Neuronal stem cell (in vitro differentiated cells): Measurements from ENCODE around the gene BRK1. TPM values are rescaled to one million over a fixed set of nuclear protein-coding genes. Genes with fewer than 3 reads are reported as not detected.
"Not testable (repeated sequence)": the region's sequence is repeated elsewhere in the genome, so short reads cannot be mapped to it uniquely, and the experiment has no call there.

Experiments
- DNase-seq: peaks from one replicate; pipeline ENCODE4 v3.0.0-alpha.2; 2013; ENCODE audit warnings: low spot score
- H2AFZ ChIP-seq: one replicate; pipeline ENCODE4 v1.6.1; 2013; ENCODE audit warnings: mild to moderate bottlenecking, low read length, inconsistent platforms
- H2AK5ac ChIP-seq: 2 replicates; pipeline ENCODE4 v1.6.1; 2013; ENCODE audit warnings: low read depth, mild to moderate bottlenecking, inconsistent platforms, low read length, moderate library complexity, mixed read lengths
- H2BK120ac ChIP-seq: 2 replicates; pipeline ENCODE4 v1.6.1; 2013; ENCODE audit warnings: low read depth, mild to moderate bottlenecking, inconsistent platforms, low read length, moderate library complexity, mixed read lengths
- H2BK12ac ChIP-seq: one replicate; pipeline ENCODE4 v1.6.1; 2013; ENCODE audit warnings: low read length, inconsistent platforms
- H2BK15ac ChIP-seq: 2 replicates; pipeline ENCODE4 v1.6.1; 2013; ENCODE audit warnings: mild to moderate bottlenecking, low read length, inconsistent platforms, mixed read lengths
- H2BK5ac ChIP-seq: one replicate; pipeline ENCODE4 v1.6.1; 2013; ENCODE audit warnings: inconsistent platforms, mild to moderate bottlenecking, low read length, moderate library complexity
- H3K14ac ChIP-seq: one replicate; pipeline ENCODE4 v1.6.1; 2013; ENCODE audit warnings: low read length, inconsistent platforms
- H3K18ac ChIP-seq: 2 replicates; pipeline ENCODE4 v1.6.1; 2013; ENCODE audit warnings: low read length, inconsistent platforms
- H3K23ac ChIP-seq: 2 replicates; pipeline ENCODE4 v1.6.1; 2013; ENCODE audit warnings: low read depth, mild to moderate bottlenecking, mixed read lengths, low read length, inconsistent platforms; ENCODE audit not compliant: poor library complexity
- H3K27ac ChIP-seq: replicated peaks from 3 replicates; pipeline ENCODE4 v1.5.1; 2013; ENCODE audit warnings: low read length, inconsistent platforms
- H3K27me3 ChIP-seq, 3 experiments: 2 replicates each; pipeline ENCODE4 v1.6.1; 2013; ENCODE audit warnings: low read length in 3 of 3, mild to moderate bottlenecking in 2 of 3, inconsistent platforms in 1 of 3, low read depth in 1 of 3, mixed read lengths in 1 of 3, moderate library complexity in 1 of 3; ENCODE audit not compliant: control insufficient read depth in 3 of 3, insufficient read depth in 3 of 3
- H3K36me3 ChIP-seq, 2 donors: replicated peaks in 1 of 2; 2 replicates each; pipeline ENCODE4 v1.6.1; 2013; ENCODE audit warnings: low read length in 2 of 2; ENCODE audit not compliant: control insufficient read depth in 2 of 2, insufficient read depth in 2 of 2
- H3K4ac ChIP-seq: 2 replicates; pipeline ENCODE4 v1.6.1; 2013; ENCODE audit warnings: inconsistent platforms, mild to moderate bottlenecking, low read length, moderate library complexity
- H3K4me1 ChIP-seq, 2 donors: 1 replicate in 1 of 2; 2 replicates in 1 of 2; pipeline ENCODE4 v1.6.1; 2013; ENCODE audit warnings: low read length in 2 of 2, low read depth in 1 of 2; ENCODE audit not compliant: control insufficient read depth in 2 of 2, insufficient read depth in 1 of 2
- H3K4me2 ChIP-seq: one replicate; pipeline ENCODE4 v1.6.1; 2013; ENCODE audit warnings: mild to moderate bottlenecking, low read length, inconsistent platforms; ENCODE audit not compliant: insufficient read depth, poor library complexity, severe bottlenecking
- H3K4me3 ChIP-seq, 2 donors: 2 replicates each; pipeline ENCODE4 v1.5.1; 2013; ENCODE audit warnings: low read length in 2 of 2, mild to moderate bottlenecking in 2 of 2, inconsistent platforms in 1 of 2, moderate library complexity in 1 of 2
- H3K79me1 ChIP-seq: one replicate; pipeline ENCODE4 v1.6.1; 2013; ENCODE audit warnings: low read depth, mild to moderate bottlenecking, inconsistent platforms, low read length, moderate library complexity
- H3K9ac ChIP-seq: one replicate; pipeline ENCODE4 v1.6.1; 2013; ENCODE audit warnings: mild to moderate bottlenecking, low read depth, low read length, inconsistent platforms; ENCODE audit not compliant: poor library complexity
- H3K9me3 ChIP-seq, 2 donors: replicated peaks in 1 of 2; 2 replicates each; pipeline versions ENCODE3 to v1.6.1; 2013; ENCODE audit warnings: low read length in 2 of 2, mild to moderate bottlenecking in 2 of 2, inconsistent platforms in 1 of 2, low read depth in 1 of 2, mixed read lengths in 1 of 2, moderate library complexity in 1 of 2; ENCODE audit not compliant: control insufficient read depth in 2 of 2, insufficient read depth in 1 of 2
- H4K8ac ChIP-seq: one replicate; pipeline ENCODE4 v1.6.1; 2013; ENCODE audit warnings: low read depth, mild to moderate bottlenecking, inconsistent platforms, low read length, moderate library complexity
- H4K91ac ChIP-seq: one replicate; pipeline ENCODE4 v1.6.1; 2013; ENCODE audit warnings: low read length, low read depth, mild to moderate bottlenecking, inconsistent platforms; ENCODE audit not compliant: poor library complexity
- WGBS, 2 donors: extraction: QIAGEN DNeasy Blood & Tissue Kit; methylation state at CpG; one replicate each; pipeline ENCODE4 v1.1.7; 2013; ENCODE audit warnings: missing lambda C conversion rate in 2 of 2, mixed read lengths in 1 of 2; ENCODE audit not compliant: insufficient read length in 2 of 2, insufficient replicate concordance in 1 of 2; ENCODE audit errors: extremely low coverage in 2 of 2; 5-methylcytosine and 5-hydroxymethylcytosine counted together
- polyA plus RNA-seq, 2 experiments: library from polyadenylated mRNA; stranded (reverse); fragments of 200-250 nt; gene quantifications; one replicate each; pipeline ENCODE4 v1.2.3, GENCODE V29; 2013

BRK1 gene
- 144 TPM for polyA plus RNA-seq (2013, experiment 1 of 2)
- polyA plus RNA-seq (2013, experiment 2 of 2), result 140 TPM

DNA sequence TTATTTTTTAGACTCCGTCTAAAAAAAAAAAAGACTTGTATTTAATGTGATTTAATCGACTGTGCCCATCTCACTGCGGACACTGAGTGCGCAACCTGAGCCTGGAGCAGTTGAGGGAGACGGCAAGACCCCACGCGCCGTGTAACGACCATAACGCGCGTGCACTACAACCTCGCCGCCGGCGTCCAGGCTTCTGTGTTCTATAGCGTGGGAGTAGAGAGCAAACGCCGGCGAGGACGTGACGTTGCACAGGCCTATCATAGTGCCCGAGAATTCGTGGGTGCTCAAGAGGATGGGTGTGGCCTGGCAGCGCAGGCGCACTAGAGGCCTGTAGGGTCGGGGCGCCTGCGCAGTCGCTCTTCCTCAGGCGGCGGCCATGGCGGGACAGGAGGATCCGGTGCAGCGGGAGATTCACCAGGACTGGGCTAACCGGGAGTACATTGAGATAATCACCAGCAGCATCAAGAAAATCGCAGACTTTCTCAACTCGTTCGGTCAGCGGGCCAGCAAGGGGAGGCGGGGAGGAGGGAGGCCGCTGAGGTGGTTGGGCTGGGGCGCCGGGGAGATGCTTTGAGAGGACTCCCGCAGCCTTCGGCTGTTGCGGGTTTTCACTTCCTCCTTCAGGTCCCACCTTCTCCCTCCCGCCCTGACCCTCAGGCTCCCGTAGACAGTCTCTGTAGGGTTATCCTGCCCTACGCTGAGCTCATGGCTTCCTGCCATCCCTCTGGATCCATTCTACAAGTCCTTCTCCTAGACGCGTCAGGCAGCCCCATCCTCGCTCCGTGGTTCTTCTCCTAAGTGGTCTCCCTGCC, at the start of gene BRK1:
Gene BRK1, plus strand, starts transcription at position 350 of the 812 bp plus-strand sequence. Its CDS starts 27 bp downstream, at position 377.
- peak; percentile 91 for DNase-seq
- H3K23ac ChIP-seq, result peak within 1 kb of the TSS; percentile 94
- H3K27me3 ChIP-seq, result no peaks in the 10 kb centered on the region
- WGBS, 2 donors, result no CpG with 5 or more reads among the region's 54 CpGs
- peak within 1 kb of the TSS; percentile 89 for H3K18ac ChIP-seq
- H4K91ac ChIP-seq, result peak within 1 kb of the TSS; percentile 22
- H2BK15ac ChIP-seq, result no peak within 1 kb of the TSS
- H2AFZ ChIP-seq, result peak within 1 kb of the TSS; percentile 88
- H3K9me3 ChIP-seq, result no peaks in the 10 kb centered on the region
- peak within 1 kb of the TSS; percentile 82 for H2BK120ac ChIP-seq
- H3K14ac ChIP-seq, result peak within 1 kb of the TSS; percentile 47
- H3K4me1 ChIP-seq, result peaks cover 3 to 5% of the 10 kb centered on the region in 2 donors
- peak within 1 kb of the TSS; percentile 73 to 90 for H3K4me3 ChIP-seq
- H3K4ac ChIP-seq, result no peak within 1 kb of the TSS
- peak within 1 kb of the TSS; percentile 86 for H3K4me2 ChIP-seq
- no peak within 1 kb of the TSS for H3K27ac ChIP-seq
- peak within 1 kb of the TSS; percentile 30 for H2BK5ac ChIP-seq
- peak within 1 kb of the TSS; percentile 90 for H3K9ac ChIP-seq
- H3K79me1 ChIP-seq, result peaks cover 12% of the 10 kb centered on the region
- H2BK12ac ChIP-seq, result peak within 1 kb of the TSS; percentile 12
- no peak within 1 kb of the TSS for H2AK5ac ChIP-seq
- peaks cover 0 to 29% of the 10 kb centered on the region in 2 donors for H3K36me3 ChIP-seq
- peak within 1 kb of the TSS; percentile 23 for H4K8ac ChIP-seq

DNA sequence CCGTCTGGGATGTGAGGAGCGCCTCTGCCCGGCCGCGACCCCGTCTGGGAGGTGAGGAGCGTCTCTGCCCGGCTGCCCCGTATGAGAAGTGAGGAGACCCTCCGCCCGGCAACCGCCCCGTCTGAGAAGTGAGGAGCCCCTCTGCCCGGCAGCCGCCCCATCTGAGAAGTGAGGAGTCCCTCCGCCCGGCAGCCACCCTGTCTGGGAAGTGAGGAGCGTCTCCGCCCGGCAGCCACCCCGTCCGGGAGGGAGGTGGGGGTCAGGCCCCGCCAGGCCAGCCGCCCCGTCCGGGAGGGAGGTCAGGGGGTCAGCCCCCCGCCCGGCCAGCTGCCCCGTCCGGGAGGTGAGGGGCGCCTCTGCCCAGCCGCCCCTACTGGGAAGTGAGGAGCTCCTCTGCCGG, 45.4 kb upstream of the BRK1 start:
- H3K27me3 ChIP-seq, H4K91ac ChIP-seq, H3K27ac ChIP-seq, H2BK5ac ChIP-seq, H2BK12ac ChIP-seq, H3K14ac ChIP-seq, H3K23ac ChIP-seq, H3K4me3 ChIP-seq, H4K8ac ChIP-seq, H3K4me1 ChIP-seq, H2BK120ac ChIP-seq, H3K4ac ChIP-seq, H3K4me2 ChIP-seq, H2BK15ac ChIP-seq, H2AK5ac ChIP-seq, H3K18ac ChIP-seq, H3K79me1 ChIP-seq, H2AFZ ChIP-seq, H3K9ac ChIP-seq, DNase-seq: not testable (repeated sequence)
- Histone ChIP-seq H3K9me3 (peaks cover 0 to 17% of the 10 kb centered on the region in 2 donors), H3K36me3 (peaks cover 12 to 79% of the 10 kb centered on the region in 2 donors)
- WGBS, 2 donors, result no CpG with 5 or more reads among the region's 33 CpGs

DNA sequence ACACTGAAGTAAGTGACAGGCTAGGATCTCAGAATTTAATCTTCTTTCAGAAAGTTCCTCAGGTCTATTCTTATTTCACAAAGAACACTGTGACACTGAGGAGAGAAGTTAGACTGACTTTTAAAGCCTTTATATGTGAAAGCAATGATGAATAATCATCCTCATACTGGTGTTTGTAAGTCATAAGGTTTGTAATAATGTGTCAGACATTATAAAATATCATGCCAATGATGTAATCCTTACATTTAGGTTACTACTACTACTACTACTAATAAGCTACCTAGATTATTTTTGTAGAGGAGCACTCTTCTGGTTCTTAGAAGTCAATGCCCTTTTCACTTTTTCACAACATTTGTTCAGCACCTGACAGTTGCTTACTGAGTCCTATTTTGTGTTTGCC, 40.8 kb upstream of the BRK1 start:
- H3K4me2 ChIP-seq, result no peak overlapping the region
- H3K14ac ChIP-seq, result no peak overlapping the region
- no peaks in the 10 kb centered on the region for H3K9me3 ChIP-seq
- no peak overlapping the region for H3K18ac ChIP-seq
- no peaks in the 10 kb centered on the region for H3K27me3 ChIP-seq
- no peak overlapping the region for H2BK120ac ChIP-seq
- no peak overlapping the region for H3K4me3 ChIP-seq
- no peaks in the 10 kb centered on the region for H3K4me1 ChIP-seq
- H2BK5ac ChIP-seq, result no peak overlapping the region
- no peaks in the 10 kb centered on the region for H3K79me1 ChIP-seq
- DNase-seq, result no peak
- H4K91ac ChIP-seq, result no peak overlapping the region
- no peak overlapping the region for H2BK15ac ChIP-seq
- no peak overlapping the region for H2AK5ac ChIP-seq
- H2BK12ac ChIP-seq, result no peak overlapping the region
- no peak overlapping the region for H3K23ac ChIP-seq
- H3K27ac ChIP-seq, result no peak overlapping the region
- H3K36me3 ChIP-seq, result peaks cover 15 to 77% of the 10 kb centered on the region in 2 donors
- H3K9ac ChIP-seq, result no peak overlapping the region
- no peak overlapping the region for H3K4ac ChIP-seq
- H2AFZ ChIP-seq, result no peak overlapping the region
- H4K8ac ChIP-seq, result no peak overlapping the region

DNA sequence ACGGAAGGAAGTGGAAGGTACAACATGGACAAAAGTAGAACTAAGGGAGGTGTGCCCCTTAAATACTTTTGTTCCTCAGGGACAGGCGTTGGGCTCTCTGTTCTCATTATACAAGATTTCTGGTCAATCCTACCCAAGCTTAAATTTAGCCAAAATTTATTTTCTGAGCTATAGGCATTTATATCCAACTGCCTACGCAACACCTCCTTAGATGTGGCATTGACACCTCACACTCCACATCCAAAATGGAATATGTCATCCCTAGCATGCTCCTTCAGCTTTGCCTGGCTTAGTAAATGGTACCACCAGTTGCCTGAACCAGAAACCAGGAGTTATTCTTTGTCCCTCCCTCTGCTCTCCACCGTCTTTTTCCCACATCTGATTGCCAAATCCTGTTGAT, 33.6 kb upstream of the BRK1 start:
- Histone ChIP-seq H3K27me3 (no peaks in the 10 kb centered on the region), H2AK5ac (no peak overlapping the region), H3K27ac (no peak overlapping the region), H3K9me3 (no peaks in the 10 kb centered on the region), H2BK120ac (no peak overlapping the region), H3K14ac (no peak overlapping the region), H3K4me1 (no peaks in the 10 kb centered on the region), H2AFZ (no peak overlapping the region), H3K4ac (no peak overlapping the region), H3K79me1 (no peaks in the 10 kb centered on the region), H3K18ac (no peak overlapping the region), H2BK12ac (no peak overlapping the region), H2BK5ac (no peak overlapping the region), H4K8ac (no peak overlapping the region), H4K91ac (no peak overlapping the region), H3K23ac (no peak overlapping the region), H3K4me3 (no peak overlapping the region), H2BK15ac (no peak overlapping the region), H3K9ac (no peak overlapping the region), H3K4me2 (no peak overlapping the region), H3K36me3 (peaks cover 32 to 92% of the 10 kb centered on the region in 2 donors)
- no peak for DNase-seq
- WGBS, 2 donors, result no CpG with 5 or more reads among the region's 4 CpGs
